ENCODE data around the gene CEACAM16. TPM values are rescaled to one million over a fixed set of nuclear protein-coding genes. Genes with fewer than 3 reads are reported as not detected.

The CEACAM16 gene
- total RNA-seq, 1 donor from 2014 or later = not detected

- H3K27ac Mint-ChIP-seq (ENCODE audit: unreplicated experiment) = peak overlapping the region; percentile 66
- no peak overlapping the region for H3K4me3 Mint-ChIP-seq (ENCODE audit: unreplicated experiment)
- H3K27me3 Mint-ChIP-seq (ENCODE audit: low read depth) = no peaks in the 10 kb centered on the region
- H3K36me3 Mint-ChIP-seq (ENCODE audit: low read depth) = no peaks in the 10 kb centered on the region
- DNase-seq (ENCODE audit: low spot score) = no peak
- H3K9me3 Mint-ChIP-seq (ENCODE audit: low read depth) = no peaks in the 10 kb centered on the region
- peaks cover 77% of the 10 kb centered on the region for H3K4me1 Mint-ChIP-seq (ENCODE audit: low read depth)
- TF ChIP-seq CTCF (IDR thresholded peaks at IDR 0.05) = no peak
These were observed 47.1 kb downstream of the CEACAM16 start for GRCh38 chr19:44745887-44746600.

GRCh38 chr19:44746616-44746945, 47.6 kb downstream of the CEACAM16 start:
- DNase-seq (ENCODE audit: low spot score) = no peak
- no peaks in the 10 kb centered on the region for H3K27me3 Mint-ChIP-seq (ENCODE audit: low read depth)
- peak overlapping the region; percentile 88 for H3K27ac Mint-ChIP-seq (ENCODE audit: unreplicated experiment)
- H3K4me1 Mint-ChIP-seq (ENCODE audit: low read depth) = peaks cover 77% of the 10 kb centered on the region
- H3K4me3 Mint-ChIP-seq (ENCODE audit: unreplicated experiment) = no peak overlapping the region
- no peaks in the 10 kb centered on the region for H3K9me3 Mint-ChIP-seq (ENCODE audit: low read depth)
- TF ChIP-seq CTCF (IDR thresholded peaks at IDR 0.05) = no peak
- no peaks in the 10 kb centered on the region for H3K36me3 Mint-ChIP-seq (ENCODE audit: low read depth)

- H3K4me1 Mint-ChIP-seq (ENCODE audit: low read depth) = peaks cover 73% of the 10 kb centered on the region
- no peaks in the 10 kb centered on the region for H3K36me3 Mint-ChIP-seq (ENCODE audit: low read depth)
- peak overlapping the region; percentile 85 for H3K4me3 Mint-ChIP-seq (ENCODE audit: unreplicated experiment)
- no peaks in the 10 kb centered on the region for H3K27me3 Mint-ChIP-seq (ENCODE audit: low read depth)
- DNase-seq (ENCODE audit: low spot score) = no peak
- H3K27ac Mint-ChIP-seq (ENCODE audit: unreplicated experiment) = peak overlapping the region; percentile 95
- TF ChIP-seq CTCF (IDR thresholded peaks at IDR 0.05) = no peak
- H3K9me3 Mint-ChIP-seq (ENCODE audit: low read depth) = no peaks in the 10 kb centered on the region
These were observed 48.2 kb downstream of the CEACAM16 start for GRCh38 chr19:44746946-44747738.

- Mint-ChIP-seq H3K27me3 (ENCODE audit: low read depth) (no peaks in the 10 kb centered on the region), H3K4me1 (ENCODE audit: low read depth) (peaks cover 73% of the 10 kb centered on the region), H3K9me3 (ENCODE audit: low read depth) (no peaks in the 10 kb centered on the region), H3K4me3 (ENCODE audit: unreplicated experiment) (peak overlapping the region; percentile 85), H3K36me3 (ENCODE audit: low read depth) (peaks cover 3% of the 10 kb centered on the region), H3K27ac (ENCODE audit: unreplicated experiment) (peak overlapping the region; percentile 95)
- TF ChIP-seq CTCF (IDR thresholded peaks at IDR 0.05) = no peak
- no peak for DNase-seq (ENCODE audit: low spot score)
These were observed 48.9 kb downstream of the CEACAM16 start for GRCh38 chr19:44747739-44748425.
